Activated CD8-positive, alpha-beta memory T cell treated with anti-CD3 and anti-CD28 coated beads for 36 hours (primary cell): ENCODE data around the gene FRMD4A. TPM values are rescaled to one million over a fixed set of nuclear protein-coding genes. Genes with fewer than 3 reads are reported as not detected.

Experiments
- CTCF ChIA-PET: fragments of 350-600 bp; sonication (Branson Sonifier 250); formaldehyde crosslinking; loops from one replicate; lab custom pipeline; 2021; ENCODE audit warnings: antibody characterized with exemption; lab: Charles Lee
- POLR2A ChIA-PET: fragments of 350-600 bp; sonication (Branson Sonifier 250); formaldehyde crosslinking; loops from one replicate; lab custom pipeline; 2021; ENCODE audit warnings: antibody characterized with exemption; lab: Charles Lee
- total RNA-seq, 2 experiments: library from RNA; stranded (reverse); gene quantifications; one replicate each; pipeline ENCODE4 v1.2.3, GENCODE V29; 2021

The FRMD4A gene
- total RNA-seq, 2 experiments from 2014 or later, result 4.7 to 5.2 TPM

GRCh38 chr10:13706175-13706574 is 624.5 kb downstream of the FRMD4A start:
- ChIA-PET CTCF (interaction anchor here (0.5 kb wide), 1 partner anchor 46 kb away, joined by 3 read pairs; no protein-coding TSS in a partner anchor), POLR2A (no interaction called here)

GRCh38 chr10:13705526-13706174 is 625.1 kb downstream of the FRMD4A start:
- CTCF ChIA-PET, result interaction anchor here (0.5 kb wide), 1 partner anchor 46 kb away, joined by 3 read pairs; no protein-coding TSS in a partner anchor
- POLR2A ChIA-PET, result no interaction called here

- CTCF ChIA-PET, result no interaction called here
- POLR2A ChIA-PET, result no interaction called here
Measured at GRCh38 chr10:13704964-13705363, 625.8 kb downstream of the FRMD4A start.

GRCh38 chr10:13703997-13704536 is 626.7 kb downstream of the FRMD4A start:
- CTCF ChIA-PET, result no interaction called here
- POLR2A ChIA-PET, result no interaction called here

- POLR2A ChIA-PET, result no interaction called here
- CTCF ChIA-PET, result no interaction called here
Measured at GRCh38 chr10:13703101-13703818, 627.5 kb downstream of the FRMD4A start.

GRCh38 chr10:13701157-13701919 is 629.4 kb downstream of the FRMD4A start:
- ChIA-PET POLR2A (no interaction called here), CTCF (no interaction called here)

- POLR2A ChIA-PET, result no interaction called here
- CTCF ChIA-PET, result no interaction called here
Measured at GRCh38 chr10:13700473-13701144, 630.1 kb downstream of the FRMD4A start.

- CTCF ChIA-PET, result interaction anchor here (0.6 kb wide), 1 partner anchor 20 kb away, joined by 3 read pairs; no protein-coding TSS in a partner anchor
- POLR2A ChIA-PET, result no interaction called here
Measured at GRCh38 chr10:13699216-13699615, 631.5 kb downstream of the FRMD4A start.

- CTCF ChIA-PET, result interaction anchor here (0.7 kb wide), 1 partner anchor 56 kb away, joined by 4 read pairs; no protein-coding TSS in a partner anchor
- POLR2A ChIA-PET, result no interaction called here
Measured at GRCh38 chr10:13698217-13698616, 632.5 kb downstream of the FRMD4A start.

GRCh38 chr10:13696071-13696470 is 634.7 kb downstream of the FRMD4A start:
- ChIA-PET POLR2A (no interaction called here), CTCF (no interaction called here)

GRCh38 chr10:13695588-13695987 is 635.1 kb downstream of the FRMD4A start:
- ChIA-PET CTCF (no interaction called here), POLR2A (no interaction called here)

GRCh38 chr10:13693783-13694700 is 636.7 kb downstream of the FRMD4A start:
- CTCF ChIA-PET, result interaction anchor here (0.6 kb wide), 1 partner anchor 339 kb away, joined by 3 read pairs; no protein-coding TSS in a partner anchor
- POLR2A ChIA-PET, result no interaction called here

- ChIA-PET POLR2A (no interaction called here), CTCF (no interaction called here)
Measured at GRCh38 chr10:13690281-13690825, 640.4 kb downstream of the FRMD4A start.

GRCh38 chr10:13686331-13686752 is 644.4 kb downstream of the FRMD4A start:
- ChIA-PET POLR2A (no interaction called here), CTCF (no interaction called here)

GRCh38 chr10:13685885-13686284 is 644.8 kb downstream of the FRMD4A start:
- POLR2A ChIA-PET, result no interaction called here

GRCh38 chr10:13684806-13685482 is 645.8 kb downstream of the FRMD4A start:
- CTCF ChIA-PET, result interaction anchor here (0.9 kb wide), 1 partner anchor 9 kb away, joined by 4 read pairs; no protein-coding TSS in a partner anchor
- POLR2A ChIA-PET, result no interaction called here

More at GRCh38 chr10:13685885-13686284, 644.8 kb downstream of the FRMD4A start:
- CTCF ChIA-PET, result no interaction called here

- POLR2A ChIA-PET, result no interaction called here
- CTCF ChIA-PET, result no interaction called here
Measured at GRCh38 chr10:13684252-13684791, 646.4 kb downstream of the FRMD4A start.
